ENCODE results near the gene SF3B2. TPM values are rescaled to one million over a fixed set of nuclear protein-coding genes. Genes with fewer than 3 reads are reported as not detected.
"Not testable (repeated sequence)": the region's sequence is repeated elsewhere in the genome, so short reads cannot be mapped to it uniquely, and the experiment has no call there.

SF3B2 gene, protein sequence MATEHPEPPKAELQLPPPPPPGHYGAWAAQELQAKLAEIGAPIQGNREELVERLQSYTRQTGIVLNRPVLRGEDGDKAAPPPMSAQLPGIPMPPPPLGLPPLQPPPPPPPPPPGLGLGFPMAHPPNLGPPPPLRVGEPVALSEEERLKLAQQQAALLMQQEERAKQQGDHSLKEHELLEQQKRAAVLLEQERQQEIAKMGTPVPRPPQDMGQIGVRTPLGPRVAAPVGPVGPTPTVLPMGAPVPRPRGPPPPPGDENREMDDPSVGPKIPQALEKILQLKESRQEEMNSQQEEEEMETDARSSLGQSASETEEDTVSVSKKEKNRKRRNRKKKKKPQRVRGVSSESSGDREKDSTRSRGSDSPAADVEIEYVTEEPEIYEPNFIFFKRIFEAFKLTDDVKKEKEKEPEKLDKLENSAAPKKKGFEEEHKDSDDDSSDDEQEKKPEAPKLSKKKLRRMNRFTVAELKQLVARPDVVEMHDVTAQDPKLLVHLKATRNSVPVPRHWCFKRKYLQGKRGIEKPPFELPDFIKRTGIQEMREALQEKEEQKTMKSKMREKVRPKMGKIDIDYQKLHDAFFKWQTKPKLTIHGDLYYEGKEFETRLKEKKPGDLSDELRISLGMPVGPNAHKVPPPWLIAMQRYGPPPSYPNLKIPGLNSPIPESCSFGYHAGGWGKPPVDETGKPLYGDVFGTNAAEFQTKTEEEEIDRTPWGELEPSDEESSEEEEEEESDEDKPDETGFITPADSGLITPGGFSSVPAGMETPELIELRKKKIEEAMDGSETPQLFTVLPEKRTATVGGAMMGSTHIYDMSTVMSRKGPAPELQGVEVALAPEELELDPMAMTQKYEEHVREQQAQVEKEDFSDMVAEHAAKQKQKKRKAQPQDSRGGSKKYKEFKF
- 191 and 216 TPM in 2 replicates for total RNA-seq (2014; rRNA removed; shearing (Covaris generic); ENCODE audit: low replicate concordance)

DNA sequence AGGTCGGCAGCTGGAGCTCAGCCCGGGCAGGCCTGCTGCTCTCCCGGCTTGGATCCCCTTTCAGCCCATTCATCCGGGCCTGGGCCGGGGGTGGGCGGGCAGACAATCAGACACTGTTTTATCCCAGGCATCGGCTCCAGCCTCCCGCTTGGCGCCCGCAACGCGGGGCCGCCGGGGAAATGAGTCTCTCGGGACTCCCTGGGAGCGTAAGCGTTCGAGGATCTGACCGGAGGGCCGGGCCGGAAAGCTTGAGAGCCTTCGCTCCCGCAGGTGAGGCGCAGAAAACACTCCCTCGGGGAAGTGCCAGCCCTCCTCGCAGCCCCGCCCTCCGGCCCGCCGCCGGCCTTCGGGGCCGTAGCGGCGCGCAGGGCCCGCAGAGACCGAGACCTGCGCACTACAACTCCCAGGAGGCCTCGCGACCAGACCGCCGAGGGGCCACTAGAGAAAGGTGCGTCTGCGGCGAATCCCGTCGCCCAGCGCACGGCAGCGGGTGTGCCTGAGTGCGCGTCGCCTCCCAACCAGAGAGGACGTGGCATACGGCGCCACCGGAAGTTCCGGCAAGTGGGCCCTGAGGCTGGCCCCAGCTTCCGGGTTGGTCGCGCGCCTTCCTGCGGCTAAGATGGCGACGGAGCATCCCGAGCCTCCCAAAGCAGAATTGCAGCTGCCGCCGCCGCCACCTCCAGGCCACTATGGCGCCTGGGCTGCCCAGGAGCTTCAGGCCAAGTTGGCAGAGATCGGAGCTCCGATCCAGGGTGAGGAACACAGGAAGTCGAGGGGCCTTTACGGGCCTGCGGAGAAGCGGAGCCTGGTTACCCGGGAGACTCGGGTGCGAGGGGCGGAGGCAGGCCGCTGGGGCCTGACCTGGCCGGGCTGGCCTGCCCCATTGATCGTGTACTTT, at the start of gene SF3B2:
Gene SF3B2, plus strand, starts transcription at position 599 of the 898 bp plus-strand sequence. Its CDS starts 21 bp downstream, at position 620.
- peak; percentile 98 for DNase-seq (ENCODE audit: low read depth)
- in situ Hi-C loops (cut with HindIII; ENCODE audit: low pct_unique_long_range_greater_than_20kb, low sequenced_read_pairs) = no loop called here

DNA sequence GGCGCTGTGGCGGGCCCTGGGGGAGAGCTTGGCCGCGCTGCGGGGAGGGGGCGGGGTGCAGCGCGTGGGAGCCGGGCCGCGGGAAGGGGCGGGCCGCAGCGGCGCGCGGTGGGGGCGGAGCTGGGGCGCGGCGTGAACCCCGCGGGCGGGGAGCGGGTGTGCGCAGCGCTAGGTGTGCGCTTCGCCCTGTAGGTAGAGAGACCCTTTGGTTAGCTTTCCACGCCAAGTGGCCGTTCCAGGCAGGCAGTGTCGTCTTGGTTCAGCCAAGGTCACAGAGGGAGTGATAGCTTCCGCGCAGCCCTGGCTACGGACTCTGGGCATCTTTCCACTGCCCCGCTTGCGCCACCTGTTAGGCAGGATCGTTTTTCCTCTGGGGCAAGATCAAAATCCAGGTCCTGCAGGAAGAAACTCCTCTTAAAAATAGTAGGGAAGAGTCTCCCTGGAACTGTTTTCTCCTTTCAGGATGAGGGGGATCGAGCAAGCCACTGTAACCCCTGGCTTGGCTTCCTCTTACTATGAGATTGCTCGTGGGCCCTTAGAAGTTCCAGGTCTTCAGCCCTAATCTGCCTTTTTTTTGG, 49.4 kb upstream of the SF3B2 start:
- in situ Hi-C loops (cut with HindIII; ENCODE audit: low pct_unique_long_range_greater_than_20kb, low sequenced_read_pairs) = no loop called here
- DNase-seq (ENCODE audit: low read depth) = peak; percentile 36

DNA sequence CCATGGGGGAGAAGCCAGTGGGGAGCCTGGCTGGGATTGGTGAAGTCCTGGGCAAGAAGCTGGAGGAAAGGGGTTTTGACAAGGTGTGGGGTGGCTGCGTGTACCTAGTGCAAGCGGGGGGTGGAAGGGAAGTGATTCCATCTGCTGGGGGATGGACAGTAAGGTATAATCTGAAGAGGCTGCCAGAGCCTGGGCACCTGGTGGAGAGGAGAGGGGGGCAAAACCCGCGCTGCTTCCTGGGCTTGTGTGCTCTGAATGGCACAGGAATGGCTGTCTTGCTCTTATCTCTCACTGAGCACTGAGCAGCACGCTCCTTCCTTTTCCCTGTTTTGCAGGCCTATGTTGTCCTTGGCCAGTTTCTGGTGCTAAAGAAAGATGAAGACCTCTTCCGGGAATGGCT, 48.9 kb upstream of the SF3B2 start:
- no peak for DNase-seq (ENCODE audit: low read depth)
- in situ Hi-C loops (cut with HindIII; ENCODE audit: low pct_unique_long_range_greater_than_20kb, low sequenced_read_pairs) = no loop called here

DNA sequence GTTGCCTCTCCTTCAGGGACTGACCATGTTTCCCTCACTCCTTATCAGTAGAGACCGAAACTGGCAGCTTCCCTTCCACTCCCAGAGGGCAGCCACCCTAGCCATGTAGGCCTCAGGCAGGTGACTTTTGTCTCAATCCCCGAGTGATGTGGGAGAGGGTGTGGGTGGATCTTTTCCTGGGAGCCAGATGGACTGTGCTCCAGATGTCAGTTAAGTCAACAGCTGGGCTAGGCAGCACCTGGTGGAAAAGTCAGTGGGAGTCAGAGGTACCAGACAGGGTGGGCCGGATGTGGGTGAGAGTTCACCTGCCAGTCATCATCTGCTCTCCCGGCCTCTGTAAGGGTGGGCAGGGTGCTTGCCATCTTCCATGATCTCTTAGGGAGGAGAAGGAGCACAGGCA, 48.0 kb upstream of the SF3B2 start:
- in situ Hi-C loops (cut with HindIII; ENCODE audit: low pct_unique_long_range_greater_than_20kb, low sequenced_read_pairs) = no loop called here
- DNase-seq (ENCODE audit: low read depth) = no peak

DNA sequence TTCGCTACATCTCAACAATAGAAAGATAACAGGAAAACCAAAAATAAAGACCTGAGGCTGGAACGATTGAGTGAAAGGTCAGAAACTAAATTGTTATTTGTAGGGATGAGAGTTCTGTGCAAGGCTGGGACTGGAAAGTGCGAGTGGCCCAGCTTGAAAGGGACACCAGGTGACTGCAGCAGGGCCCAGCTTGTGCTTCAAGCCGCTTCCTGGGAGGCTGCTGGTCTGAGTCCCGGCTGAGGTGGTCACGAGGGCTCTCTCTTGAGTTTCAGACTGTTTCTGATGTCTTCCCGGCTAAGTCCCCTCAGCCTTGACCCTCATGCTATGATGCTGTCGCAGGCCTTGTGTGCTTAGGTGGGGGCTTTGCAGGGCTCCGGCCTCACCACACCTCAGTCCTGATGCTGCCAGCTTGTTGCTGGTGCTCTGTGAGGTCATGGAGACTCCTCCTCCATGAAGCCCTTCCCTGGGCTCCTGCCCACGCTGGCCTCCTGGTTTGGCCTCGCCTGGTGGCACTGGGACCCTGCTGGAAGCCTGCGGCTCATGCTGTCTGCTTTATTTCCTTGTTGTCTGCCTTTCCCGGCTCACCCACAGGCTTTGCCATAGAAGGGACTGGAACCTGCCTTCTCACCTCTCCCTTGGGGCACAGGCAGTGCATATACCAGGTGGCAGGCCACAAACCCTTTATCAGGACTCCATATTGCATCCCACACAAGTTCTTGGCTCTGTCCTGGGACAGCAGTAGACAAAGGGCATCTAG, 45.9 kb upstream of the SF3B2 start:
- no peak for DNase-seq (ENCODE audit: low read depth)
- in situ Hi-C loops (cut with HindIII; ENCODE audit: low pct_unique_long_range_greater_than_20kb, low sequenced_read_pairs) = no loop called here

DNA sequence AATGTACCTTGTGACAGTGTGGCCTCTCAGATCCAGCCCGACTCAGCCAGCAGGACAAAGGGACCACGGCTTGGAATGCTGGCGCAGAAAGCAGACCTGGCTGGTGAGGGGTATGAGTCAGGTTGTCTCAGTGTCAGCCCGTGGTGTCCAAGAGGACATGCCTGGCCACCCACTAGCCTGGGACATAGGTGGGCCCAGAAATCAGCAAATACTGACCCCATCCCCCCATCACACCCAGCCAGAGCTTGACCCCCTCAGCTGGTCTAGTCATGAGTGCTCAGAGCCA, 45.3 kb upstream of the SF3B2 start:
- in situ Hi-C loops (cut with HindIII; ENCODE audit: low pct_unique_long_range_greater_than_20kb, low sequenced_read_pairs) = no loop called here
- no peak for DNase-seq (ENCODE audit: low read depth)

DNA sequence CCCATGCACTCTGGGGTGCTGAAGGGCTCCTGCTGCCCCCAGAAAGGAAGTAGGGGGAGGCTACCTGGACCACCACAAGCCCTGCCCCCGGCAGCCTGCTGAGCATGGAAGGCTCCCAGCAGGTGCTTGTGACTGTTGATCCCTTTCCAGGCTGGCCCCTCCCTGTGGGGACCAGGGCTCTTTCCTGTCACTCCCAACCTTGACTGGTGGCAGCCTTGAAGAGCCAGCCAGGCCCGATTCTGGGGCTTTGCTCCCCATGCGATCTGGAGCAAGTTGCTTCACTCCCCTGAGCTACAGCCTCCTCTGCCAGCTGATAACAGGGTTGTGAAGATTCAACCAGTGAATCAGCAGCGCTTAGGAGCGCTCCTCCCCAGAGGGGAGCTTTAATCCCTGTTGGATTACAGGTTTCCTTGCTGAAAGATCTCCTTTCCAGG, 44.9 kb upstream of the SF3B2 start:
- no peak for DNase-seq (ENCODE audit: low read depth)
- in situ Hi-C loops (cut with HindIII; ENCODE audit: low pct_unique_long_range_greater_than_20kb, low sequenced_read_pairs) = no loop called here

DNA sequence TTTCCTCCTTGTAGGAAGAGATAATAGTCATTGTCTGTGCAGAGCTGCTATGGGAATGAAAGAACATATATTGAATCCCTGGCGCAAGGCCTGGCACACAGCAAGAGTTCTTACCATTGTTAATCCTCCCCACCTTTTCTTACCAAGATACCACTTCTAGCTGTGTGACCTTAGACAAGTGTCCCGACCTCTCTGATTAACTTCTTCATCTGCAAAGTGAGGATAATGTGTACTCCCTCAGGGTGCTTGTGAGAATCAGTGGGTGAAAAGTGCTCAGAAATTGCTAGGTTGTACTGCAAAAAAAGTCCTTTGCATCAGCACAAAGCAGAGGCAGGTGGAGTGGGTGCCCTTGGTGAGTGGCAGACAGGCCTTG, 44.1 kb upstream of the SF3B2 start:
- no peak for DNase-seq (ENCODE audit: low read depth)
- in situ Hi-C loops (cut with HindIII; ENCODE audit: low pct_unique_long_range_greater_than_20kb, low sequenced_read_pairs) = no loop called here

DNA sequence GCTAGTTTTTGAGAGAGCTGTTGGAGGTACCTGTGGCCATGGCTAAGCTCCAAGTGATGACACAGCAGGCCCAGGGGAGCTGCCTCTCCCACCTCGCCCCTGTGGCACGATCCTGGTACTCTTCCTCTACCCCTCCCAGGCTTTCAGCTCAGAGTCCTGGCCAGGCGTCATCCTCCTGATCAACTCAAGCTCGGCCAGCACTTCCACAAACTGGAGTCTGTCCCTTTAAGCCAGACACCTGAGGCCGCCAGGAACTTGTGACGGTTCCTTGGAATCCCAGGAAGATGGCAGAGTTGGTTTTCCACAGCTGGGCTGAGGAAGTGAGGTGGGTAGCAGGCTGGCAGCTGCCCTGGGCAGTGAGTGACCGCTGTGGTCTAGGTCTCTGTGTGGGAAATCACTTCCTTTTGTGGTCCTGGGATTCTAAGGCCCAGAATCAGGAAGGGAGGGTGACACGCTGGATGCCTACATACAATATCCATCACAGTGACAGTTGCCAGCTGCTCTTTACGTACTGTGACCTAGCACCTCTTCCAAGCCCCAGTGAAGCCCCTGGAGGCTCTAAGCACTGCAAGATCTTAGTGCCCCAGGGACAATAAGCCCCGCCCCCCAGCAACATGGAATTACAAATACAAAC, 43.6 kb upstream of the SF3B2 start:
- in situ Hi-C loops (cut with HindIII; ENCODE audit: low pct_unique_long_range_greater_than_20kb, low sequenced_read_pairs) = no loop called here
- no peak for DNase-seq (ENCODE audit: low read depth)

DNA sequence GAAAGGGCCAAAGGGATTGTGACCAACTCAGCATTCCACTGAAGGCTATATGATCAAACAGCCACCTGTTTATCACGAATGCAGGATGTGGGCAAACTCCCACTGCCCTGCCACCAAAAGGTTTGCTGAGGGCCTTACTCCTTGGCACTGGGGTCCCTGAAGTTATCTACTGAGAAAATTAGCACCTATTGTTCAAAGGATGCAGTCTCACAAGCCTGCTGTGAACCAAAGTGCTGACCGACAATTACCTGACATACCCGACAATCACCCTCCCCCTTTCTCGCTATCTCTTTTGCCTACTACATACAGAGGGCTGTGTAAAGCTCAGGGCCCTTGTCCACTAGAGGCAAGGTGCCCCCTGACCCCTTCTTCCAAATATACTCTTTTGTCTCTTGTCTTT, 42.1 kb upstream of the SF3B2 start:
- DNase-seq (ENCODE audit: low read depth); in situ Hi-C loops (cut with HindIII; ENCODE audit: low pct_unique_long_range_greater_than_20kb, low sequenced_read_pairs): not testable (repeated sequence)

DNA sequence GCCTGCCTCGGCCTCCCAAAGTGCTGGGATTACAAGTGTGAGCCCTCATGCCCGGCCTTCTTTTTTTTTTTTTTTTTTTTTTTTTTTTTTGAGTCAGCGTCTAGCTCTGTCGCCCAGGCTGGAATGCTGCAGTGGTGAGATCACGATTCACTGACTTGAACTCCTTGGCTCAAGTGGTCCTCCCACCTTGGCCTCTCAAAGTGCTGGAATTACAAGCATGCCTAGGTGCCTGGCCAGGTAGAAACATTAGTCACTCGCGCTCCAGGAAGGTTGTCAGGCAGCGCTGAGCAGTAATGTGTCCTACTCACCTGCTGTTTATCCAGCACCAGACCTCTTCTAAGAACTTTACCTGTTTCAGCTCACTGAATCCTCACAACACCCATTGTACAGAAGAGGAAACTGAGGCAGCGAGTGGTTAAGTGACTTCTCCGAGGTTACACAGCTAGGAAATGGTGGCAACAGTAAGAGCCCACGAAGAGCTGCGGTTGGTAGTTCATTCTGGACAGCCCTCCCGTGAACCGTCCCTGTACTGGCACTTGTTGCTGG, 40.9 kb upstream of the SF3B2 start:
- in situ Hi-C loops (cut with HindIII; ENCODE audit: low pct_unique_long_range_greater_than_20kb, low sequenced_read_pairs) = no loop called here
- DNase-seq (ENCODE audit: low read depth) = peak; percentile 69

DNA sequence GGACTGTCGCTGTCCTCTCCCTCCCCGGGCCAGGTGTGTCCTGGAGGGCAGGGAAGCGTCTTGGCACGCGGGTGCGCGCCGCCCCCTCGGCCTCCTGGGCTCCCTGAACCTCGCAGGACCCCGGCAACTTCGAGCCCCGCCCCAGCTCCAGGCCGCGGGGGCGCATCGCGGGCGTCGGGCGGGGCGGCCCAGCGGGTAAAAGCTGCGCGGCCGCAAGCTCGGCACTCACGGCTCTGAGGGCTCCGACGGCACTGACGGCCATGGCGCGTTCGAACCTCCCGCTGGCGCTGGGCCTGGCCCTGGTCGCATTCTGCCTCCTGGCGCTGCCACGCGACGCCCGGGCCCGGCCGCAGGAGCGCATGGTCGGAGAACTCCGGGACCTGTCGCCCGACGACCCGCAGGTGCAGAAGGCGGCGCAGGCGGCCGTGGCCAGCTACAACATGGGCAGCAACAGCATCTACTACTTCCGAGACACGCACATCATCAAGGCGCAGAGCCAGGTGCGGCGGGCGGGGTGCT, 40.3 kb upstream of the SF3B2 start, which contains the start of gene CST6:
Gene CST6, plus strand, starts transcription at position 224 of the 519 bp plus-strand sequence. Its CDS starts 37 bp downstream, at position 261.
- in situ Hi-C loops (cut with HindIII; ENCODE audit: low pct_unique_long_range_greater_than_20kb, low sequenced_read_pairs) = no loop called here
- DNase-seq (ENCODE audit: low read depth) = no peak

DNA sequence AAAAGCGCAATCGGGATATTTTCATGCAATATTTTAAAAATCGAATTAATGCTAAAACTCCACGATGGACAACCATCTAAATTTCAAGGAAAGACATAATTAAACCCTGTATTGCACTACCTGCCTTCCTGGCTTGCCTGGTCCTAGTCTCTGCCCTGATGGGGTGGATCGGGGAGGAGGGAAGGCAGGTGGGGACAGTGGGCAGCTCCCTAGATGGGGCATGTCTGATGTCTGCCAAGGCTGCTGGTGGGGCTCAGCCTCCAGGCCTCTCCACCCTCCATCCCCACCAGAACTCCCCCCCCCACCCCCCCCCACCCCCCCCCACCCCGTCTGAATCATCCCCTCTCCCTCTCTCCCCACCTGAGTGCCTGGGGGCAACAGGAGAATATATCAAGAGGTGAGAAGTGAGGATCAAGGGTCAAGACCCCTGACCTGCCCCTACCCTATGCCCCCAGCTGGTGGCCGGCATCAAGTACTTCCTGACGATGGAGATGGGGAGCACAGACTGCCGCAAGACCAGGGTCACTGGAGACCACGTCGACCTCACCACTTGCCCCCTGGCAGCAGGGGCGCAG, 39.7 kb upstream of the SF3B2 start:
- in situ Hi-C loops (cut with HindIII; ENCODE audit: low pct_unique_long_range_greater_than_20kb, low sequenced_read_pairs) = no loop called here
- DNase-seq (ENCODE audit: low read depth) = no peak

DNA sequence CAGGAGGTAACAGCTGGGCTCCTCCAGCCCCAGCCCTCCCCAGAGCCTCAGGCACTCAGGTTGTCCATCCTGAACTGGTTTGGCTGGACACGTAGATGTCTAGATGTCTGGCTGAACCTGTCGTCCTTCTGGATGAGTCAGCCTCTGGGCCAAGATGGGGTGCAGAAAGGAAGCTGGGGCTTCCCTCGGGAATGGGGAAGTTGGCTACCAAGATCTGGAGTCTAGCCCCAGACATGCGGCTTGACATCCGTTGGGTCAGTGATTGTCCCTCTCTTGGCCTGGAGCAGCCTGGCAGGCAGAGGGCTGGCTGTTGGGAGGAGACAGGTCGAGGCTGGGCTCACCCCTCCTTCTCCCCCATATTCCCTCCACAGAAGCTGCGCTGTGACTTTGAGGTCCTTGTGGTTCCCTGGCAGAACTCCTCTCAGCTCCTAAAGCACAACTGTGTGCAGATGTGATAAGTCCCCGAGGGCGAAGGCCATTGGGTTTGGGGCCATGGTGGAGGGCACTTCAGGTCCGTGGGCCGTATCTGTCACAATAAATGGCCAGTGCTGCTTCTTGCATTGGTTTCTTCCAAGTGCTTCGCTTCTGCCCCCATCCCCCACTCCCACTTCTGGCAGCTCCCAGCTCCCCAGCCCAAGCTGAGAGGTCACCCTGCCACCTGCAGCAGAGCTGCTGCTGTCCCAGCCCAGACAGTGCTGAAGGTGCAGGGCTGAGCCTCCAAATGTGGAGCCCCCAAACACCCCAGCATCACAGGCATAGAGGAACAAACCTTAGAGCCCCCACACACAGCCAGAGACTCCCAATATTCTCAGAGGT, 39.0 kb upstream of the SF3B2 start:
- in situ Hi-C loops (cut with HindIII; ENCODE audit: low pct_unique_long_range_greater_than_20kb, low sequenced_read_pairs) = no loop called here

DNA sequence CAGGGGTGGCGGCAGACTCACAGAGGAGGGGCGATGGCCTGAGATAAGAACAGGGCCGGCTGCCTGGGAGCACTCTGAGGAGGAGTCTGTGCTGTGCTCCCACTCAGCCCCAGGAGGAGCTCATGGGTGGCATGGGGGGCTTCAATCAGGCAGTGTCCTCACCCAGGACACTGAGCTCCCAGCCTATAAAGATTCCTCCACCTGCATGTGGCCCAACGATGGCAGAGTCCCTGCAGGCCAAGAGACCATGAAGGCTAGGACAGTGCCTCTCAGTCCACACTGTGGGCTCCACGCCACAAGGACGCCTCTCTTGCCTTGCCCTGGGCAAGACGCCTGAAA, 38.4 kb upstream of the SF3B2 start:
- no peak for DNase-seq (ENCODE audit: low read depth)
- in situ Hi-C loops (cut with HindIII; ENCODE audit: low pct_unique_long_range_greater_than_20kb, low sequenced_read_pairs) = no loop called here

More for the DNA sequence above, 39.0 kb upstream of the SF3B2 start:
- no peak for DNase-seq (ENCODE audit: low read depth)
